Chondrocyte (in vitro differentiated cells): ENCODE data around the gene GLIPR1L2. TPM values are rescaled to one million over a fixed set of nuclear protein-coding genes. Genes with fewer than 3 reads are reported as not detected.

Experiments used
- DNase-seq: peaks from one replicate; pipeline ENCODE4 v3.0.0; 2021; ENCODE audit warnings: mixed read lengths, low spot score
- H3K27ac Mint-ChIP-seq: one replicate; pipeline ENCODE4 v1.8.0; 2021; ENCODE audit warnings: mild to moderate bottlenecking, moderate library complexity, mixed read lengths; ENCODE audit not compliant: unreplicated experiment
- H3K27me3 Mint-ChIP-seq: 2 replicates; pipeline ENCODE4 v1.8.0; 2021; ENCODE audit warnings: low read depth, mixed read lengths
- H3K36me3 Mint-ChIP-seq: 2 replicates; pipeline ENCODE4 v1.8.0; 2021; ENCODE audit warnings: low read depth, mixed read lengths
- H3K4me1 Mint-ChIP-seq: 2 replicates; pipeline ENCODE4 v1.8.0; 2021; ENCODE audit warnings: low read depth, mild to moderate bottlenecking, mixed read lengths
- H3K4me3 Mint-ChIP-seq: one replicate; pipeline ENCODE4 v1.8.0; 2021; ENCODE audit warnings: mild to moderate bottlenecking, moderate library complexity, mixed read lengths; ENCODE audit not compliant: unreplicated experiment
- H3K9me3 Mint-ChIP-seq: 2 replicates; pipeline ENCODE4 v1.8.0; 2021; ENCODE audit warnings: low read depth, mixed read lengths
- total RNA-seq: library from RNA; stranded (reverse); gene quantifications from 3 replicates; pipeline ENCODE4 v1.2.1, GENCODE V29; 2021
- TF ChIP-seq, protein P1 (sequence below): fragments of 200-600 bp; sonication (generic); IDR thresholded peaks from 2 replicates; pipeline ENCODE4 v1.5.0; 2021; ENCODE audit warnings: antibody characterized with exemption, mild to moderate bottlenecking, moderate library complexity

GLIPR1L2 gene
- total RNA-seq, 1 donor from 2014 or later: 0.65 TPM

DNA sequence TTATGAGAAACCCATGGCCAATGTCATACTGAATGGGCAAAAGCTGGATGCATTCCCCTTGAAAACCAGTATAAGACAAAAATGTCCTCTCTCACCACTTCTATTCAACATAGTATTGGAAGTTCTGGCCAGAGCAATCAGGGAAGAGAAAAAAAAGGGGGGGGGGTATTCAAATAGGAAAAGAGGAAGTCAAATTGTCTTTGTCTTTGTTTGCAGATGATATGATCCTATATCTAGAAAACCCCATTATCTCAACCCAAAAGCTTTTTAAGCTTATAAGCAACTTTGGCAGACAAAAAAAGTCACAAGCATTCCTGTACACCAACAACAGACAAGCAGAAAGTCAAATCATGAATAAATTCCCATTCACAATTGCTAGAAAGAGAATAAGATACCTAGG, 36.9 kb upstream of the GLIPR1L2 start:
- Mint-ChIP-seq H3K27ac (no peak overlapping the region), H3K36me3 (peaks cover 19% of the 10 kb centered on the region), H3K27me3 (no peaks in the 10 kb centered on the region), H3K9me3 (peaks cover 36% of the 10 kb centered on the region), H3K4me1 (no peaks in the 10 kb centered on the region), H3K4me3 (no peak overlapping the region)
- TF ChIP-seq, protein P1, sequence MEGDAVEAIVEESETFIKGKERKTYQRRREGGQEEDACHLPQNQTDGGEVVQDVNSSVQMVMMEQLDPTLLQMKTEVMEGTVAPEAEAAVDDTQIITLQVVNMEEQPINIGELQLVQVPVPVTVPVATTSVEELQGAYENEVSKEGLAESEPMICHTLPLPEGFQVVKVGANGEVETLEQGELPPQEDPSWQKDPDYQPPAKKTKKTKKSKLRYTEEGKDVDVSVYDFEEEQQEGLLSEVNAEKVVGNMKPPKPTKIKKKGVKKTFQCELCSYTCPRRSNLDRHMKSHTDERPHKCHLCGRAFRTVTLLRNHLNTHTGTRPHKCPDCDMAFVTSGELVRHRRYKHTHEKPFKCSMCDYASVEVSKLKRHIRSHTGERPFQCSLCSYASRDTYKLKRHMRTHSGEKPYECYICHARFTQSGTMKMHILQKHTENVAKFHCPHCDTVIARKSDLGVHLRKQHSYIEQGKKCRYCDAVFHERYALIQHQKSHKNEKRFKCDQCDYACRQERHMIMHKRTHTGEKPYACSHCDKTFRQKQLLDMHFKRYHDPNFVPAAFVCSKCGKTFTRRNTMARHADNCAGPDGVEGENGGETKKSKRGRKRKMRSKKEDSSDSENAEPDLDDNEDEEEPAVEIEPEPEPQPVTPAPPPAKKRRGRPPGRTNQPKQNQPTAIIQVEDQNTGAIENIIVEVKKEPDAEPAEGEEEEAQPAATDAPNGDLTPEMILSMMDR: no peak
- no peak for DNase-seq

DNA sequence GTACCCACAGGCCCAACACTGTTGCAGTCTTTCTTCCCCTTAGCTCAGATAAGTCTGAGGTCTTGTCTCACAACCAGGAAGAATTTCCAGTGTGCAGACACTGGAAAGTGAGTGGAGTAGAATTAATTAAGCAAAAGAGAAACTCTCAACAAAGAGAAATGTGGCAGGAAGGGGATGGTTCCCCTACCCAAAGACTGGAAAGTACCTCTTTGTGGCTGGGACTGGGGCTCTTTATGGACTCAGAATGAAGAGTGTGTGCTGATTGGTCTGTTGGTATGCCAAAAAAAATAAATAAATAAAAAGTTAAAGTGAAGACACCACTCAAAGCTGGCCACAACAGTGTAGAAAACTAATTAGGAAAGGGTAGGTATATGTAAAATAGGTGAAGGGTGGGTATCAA, 30.0 kb upstream of the GLIPR1L2 start:
- no peak overlapping the region for H3K4me3 Mint-ChIP-seq
- no peaks in the 10 kb centered on the region for H3K27me3 Mint-ChIP-seq
- H3K4me1 Mint-ChIP-seq: peaks cover under 1% of the 10 kb centered on the region
- DNase-seq: no peak
- H3K9me3 Mint-ChIP-seq: no peaks in the 10 kb centered on the region
- no peaks in the 10 kb centered on the region for H3K36me3 Mint-ChIP-seq
- H3K27ac Mint-ChIP-seq: no peak overlapping the region
- TF ChIP-seq, protein P1: no peak

DNA sequence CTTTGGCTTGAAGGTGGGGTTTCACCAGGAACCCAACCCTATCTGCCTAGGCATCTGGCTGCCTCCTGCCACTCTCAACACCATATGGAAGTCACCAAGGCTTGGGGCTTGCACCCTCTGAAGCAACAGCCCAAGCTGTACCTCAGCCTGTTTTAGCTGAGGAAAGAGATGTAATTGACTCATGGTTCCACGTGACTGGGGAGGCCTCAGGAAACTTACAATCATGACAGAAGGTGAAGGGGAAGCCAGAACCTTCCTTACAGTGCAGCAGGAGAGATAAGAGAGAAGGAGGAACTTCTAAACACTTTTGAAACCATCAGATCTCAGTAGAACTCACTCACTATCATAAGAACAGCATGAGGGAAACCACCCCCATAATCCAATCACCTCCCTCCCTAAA, 29.5 kb upstream of the GLIPR1L2 start:
- Mint-ChIP-seq H3K9me3 (no peaks in the 10 kb centered on the region), H3K36me3 (no peaks in the 10 kb centered on the region), H3K4me3 (no peak overlapping the region), H3K4me1 (peaks cover 5% of the 10 kb centered on the region), H3K27me3 (no peaks in the 10 kb centered on the region), H3K27ac (no peak overlapping the region)
- no peak for DNase-seq
- TF ChIP-seq, protein P1: no peak

DNA sequence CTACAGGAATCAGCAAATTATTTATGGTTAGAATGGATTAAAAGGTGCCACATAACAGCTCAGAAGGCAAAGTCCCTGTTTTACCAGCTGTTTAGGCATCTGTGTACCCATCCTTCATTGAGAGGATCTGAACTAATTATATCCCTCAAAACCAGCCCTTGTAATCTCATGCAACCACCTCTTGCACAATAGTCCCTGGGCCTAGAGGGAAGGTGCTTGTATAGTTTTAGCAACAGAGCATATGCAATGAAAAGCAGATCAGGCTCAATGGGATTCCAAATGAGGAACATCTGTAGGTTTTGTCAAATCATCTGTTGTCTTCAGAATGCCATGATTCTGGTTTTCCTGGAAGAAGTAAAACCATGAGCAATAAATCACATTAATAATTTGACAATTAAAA, 26.0 kb upstream of the GLIPR1L2 start:
- H3K27ac Mint-ChIP-seq: no peak overlapping the region
- H3K4me1 Mint-ChIP-seq: peaks cover 11% of the 10 kb centered on the region
- DNase-seq: no peak
- H3K27me3 Mint-ChIP-seq: no peaks in the 10 kb centered on the region
- no peaks in the 10 kb centered on the region for H3K9me3 Mint-ChIP-seq
- no peaks in the 10 kb centered on the region for H3K36me3 Mint-ChIP-seq
- TF ChIP-seq, protein P1: no peak
- no peak overlapping the region for H3K4me3 Mint-ChIP-seq

DNA sequence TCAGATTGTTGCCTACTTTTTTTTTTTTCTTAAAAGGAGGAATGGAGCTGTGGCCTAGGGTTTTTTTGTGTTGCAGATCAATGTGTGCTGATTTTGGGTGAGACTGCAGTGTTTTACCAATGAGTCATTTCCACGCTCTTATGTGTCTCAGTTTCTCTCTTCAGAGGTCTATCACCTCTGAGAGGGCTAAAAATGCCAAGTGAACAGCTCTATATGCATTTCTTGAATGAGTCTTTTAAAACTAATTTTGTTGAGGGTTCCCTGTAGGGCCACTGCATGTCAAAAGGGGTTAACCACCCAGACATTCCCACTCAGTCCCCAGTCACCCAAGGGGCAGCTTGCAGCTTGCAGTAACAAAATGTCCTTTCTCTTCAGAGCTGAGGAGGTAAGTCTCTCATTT, 24.3 kb upstream of the GLIPR1L2 start:
- Mint-ChIP-seq H3K4me3 (no peak overlapping the region), H3K36me3 (no peaks in the 10 kb centered on the region), H3K4me1 (peaks cover 11% of the 10 kb centered on the region), H3K27ac (peak overlapping the region; percentile 19), H3K27me3 (no peaks in the 10 kb centered on the region), H3K9me3 (no peaks in the 10 kb centered on the region)
- TF ChIP-seq, protein P1: no peak
- DNase-seq: no peak
